ENCODE results near the gene HERPUD1. TPM values are rescaled to one million over a fixed set of nuclear protein-coding genes. Genes with fewer than 3 reads are reported as not detected.

HERPUD1 gene
- total and polyA plus RNA-seq, 2 of the 13 experiments (the other 11 are each of a cell fraction or from before 2014, with no cell fraction given), result 96.2 to 323 TPM

DNA sequence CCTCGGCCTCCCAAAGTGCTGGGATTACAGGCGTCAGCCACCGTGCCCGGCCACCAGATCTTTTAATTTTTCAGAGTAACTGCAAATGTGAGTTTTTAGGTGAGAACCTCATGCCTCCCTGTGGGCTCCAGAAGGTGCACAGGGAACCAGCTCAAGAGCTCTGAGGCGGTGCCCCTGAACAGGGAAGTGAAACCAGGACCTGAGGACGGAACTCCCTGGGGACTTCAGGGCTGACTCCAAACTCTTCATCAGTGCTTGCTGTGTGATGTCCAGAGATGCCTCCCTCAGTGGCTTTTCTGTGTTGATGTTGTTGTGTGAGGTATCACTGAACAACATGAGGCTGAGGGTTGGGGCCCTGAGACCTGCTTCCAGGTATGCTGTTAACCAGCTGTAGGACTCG is 43.1 kb upstream of the HERPUD1 start:
- H3K4me3 ChIP-seq (replicated peaks in 1 of 3; ENCODE audit: insufficient read depth in 1 of 3, low read depth in 2 of 3, low read length in 3 of 3), result no peak overlapping the region
- TF ChIP-seq RBM22 (optimal IDR thresholded peaks at IDR 0.05; ENCODE audit: low read length), result no peak
- TF ChIP-seq TSC22D2 (CRISPR knock-in tag; IDR thresholded peaks at IDR 0.05; ENCODE audit: borderline replicate concordance), result no peak
- TF ChIP-seq KLF9 (CRISPR knock-in tag; IDR thresholded peaks at IDR 0.05; ENCODE audit: low read depth), result no peak
- no peak for TF ChIP-seq FOXC1 (CRISPR knock-in tag; IDR thresholded peaks at IDR 0.05; ENCODE audit: borderline replicate concordance)
- TF ChIP-seq DR1 (CRISPR knock-in tag; IDR thresholded peaks at IDR 0.05), result no peak
- no peak for TF ChIP-seq ZNF333 (CRISPR knock-in tag; IDR thresholded peaks at IDR 0.05; ENCODE audit: borderline replicate concordance)
- TF ChIP-seq NONO (IDR thresholded peaks at IDR 0.05), result no peak
- TF ChIP-seq NONO (CRISPR knock-in tag; conservative IDR thresholded peaks at IDR 0.05), result no peak
- no peak for TF ChIP-seq ZNF337 (CRISPR knock-in tag; IDR thresholded peaks at IDR 0.05; ENCODE audit: borderline replicate concordance, low read depth)
- no peak for TF ChIP-seq ZNF354B (CRISPR knock-in tag; IDR thresholded peaks at IDR 0.05)
- no peak for TF ChIP-seq AGO1 (IDR thresholded peaks at IDR 0.05; ENCODE audit: low read depth, low read length, poor library complexity, severe bottlenecking)
- no peak for TF ChIP-seq ZNF264 (CRISPR knock-in tag; IDR thresholded peaks at IDR 0.05)
- TF ChIP-seq, protein P1, sequence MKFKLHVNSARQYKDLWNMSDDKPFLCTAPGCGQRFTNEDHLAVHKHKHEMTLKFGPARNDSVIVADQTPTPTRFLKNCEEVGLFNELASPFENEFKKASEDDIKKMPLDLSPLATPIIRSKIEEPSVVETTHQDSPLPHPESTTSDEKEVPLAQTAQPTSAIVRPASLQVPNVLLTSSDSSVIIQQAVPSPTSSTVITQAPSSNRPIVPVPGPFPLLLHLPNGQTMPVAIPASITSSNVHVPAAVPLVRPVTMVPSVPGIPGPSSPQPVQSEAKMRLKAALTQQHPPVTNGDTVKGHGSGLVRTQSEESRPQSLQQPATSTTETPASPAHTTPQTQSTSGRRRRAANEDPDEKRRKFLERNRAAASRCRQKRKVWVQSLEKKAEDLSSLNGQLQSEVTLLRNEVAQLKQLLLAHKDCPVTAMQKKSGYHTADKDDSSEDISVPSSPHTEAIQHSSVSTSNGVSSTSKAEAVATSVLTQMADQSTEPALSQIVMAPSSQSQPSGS (CRISPR knock-in tag; IDR thresholded peaks at IDR 0.05), result no peak
- no peak for TF ChIP-seq ZNF644 (CRISPR knock-in tag; IDR thresholded peaks at IDR 0.05; ENCODE audit: low read depth)
- no peak for TF ChIP-seq U2AF2 (IDR thresholded peaks at IDR 0.05; ENCODE audit: low read depth, low read length)
- no TSS peak for BruUV-seq (replicated peaks)
- H3K9ac ChIP-seq (ENCODE audit: insufficient read depth, low read depth, low read length), result no peak overlapping the region
- intact Hi-C loops (cut with micrococcal nuclease; ENCODE audit: unreplicated experiment), result no loop called here
- no peaks in the 10 kb centered on the region for H3K9me3 ChIP-seq (ENCODE audit: low read length)
- H3K27ac ChIP-seq (ENCODE audit: extremely low read length, insufficient read depth, low read length), result no peak overlapping the region
- DNase-seq (ENCODE audit: low spot score) (no peak), ATAC-seq (no peak), FAIRE-seq (no peak)
- POLR2A ChIA-PET, result interaction anchor here (1.1 to 1.5 kb wide), 2 partner anchors 33 to 42 kb away, joined by 3 to 7 read pairs; partner anchors contain the start of gene HERPUD1
- peaks cover 2 to 7% of the 10 kb centered on the region in 2 experiments; a peak in 3 of 5 replicates for H3K27me3 ChIP-seq (ENCODE audit: control insufficient read depth in 1 of 2, insufficient read depth in 2 of 2, low read length in 2 of 2)
- no peaks in the 10 kb centered on the region; the same call in 1 of the 2 replicates for H3K4me1 ChIP-seq (ENCODE audit: insufficient read depth, low read length)
- no peak overlapping the region for H2AFZ ChIP-seq (ENCODE audit: low read length)
- in situ Hi-C loops (cut with HindIII; ENCODE audit: extremely low pct_ligation_motif_present, low pct_unique_long_range_greater_than_20kb), result no loop called here
- no peaks in the 10 kb centered on the region for H3K79me2 ChIP-seq (ENCODE audit: insufficient read depth, low read length)
- no peaks in the 10 kb centered on the region for H3K36me3 ChIP-seq (replicated peaks in 1 of 2; ENCODE audit: control insufficient read depth in 1 of 2, insufficient read depth in 2 of 2, low read length in 2 of 2)
- WGBS (ENCODE audit: low lambda C conversion rate), result 70% methylated on average over 7 of the region's 7 CpGs
- H3K4me2 ChIP-seq (ENCODE audit: low read depth, low read length), result no peak overlapping the region
- CTCF ChIA-PET (ENCODE audit: low intra/inter-chr PET ratio, low total read pairs), result no interaction called here
- H4K20me1 ChIP-seq (ENCODE audit: insufficient read depth, low read length), result no peaks in the 10 kb centered on the region
